Endodermal cell (in vitro differentiated cells): Measurements from ENCODE around the gene NUP153. TPM values are rescaled to one million over a fixed set of nuclear protein-coding genes. Genes with fewer than 3 reads are reported as not detected.

Experiments used
- DNase-seq: peaks from one replicate; pipeline ENCODE4 v3.0.0-alpha.2; 2017
- H3K27ac ChIP-seq: 2 replicates; pipeline ENCODE4 v1.5.1; 2013; ENCODE audit warnings: mild to moderate bottlenecking, low read depth, low read length, moderate library complexity
- H3K27me3 ChIP-seq: 2 replicates; pipeline ENCODE4 v1.6.1; 2013; ENCODE audit warnings: mild to moderate bottlenecking, low read length, moderate library complexity; ENCODE audit not compliant: insufficient read depth, control insufficient read depth, poor library complexity, severe bottlenecking
- H3K36me3 ChIP-seq: 2 replicates; pipeline ENCODE4 v1.7.0; 2013; ENCODE audit warnings: mild to moderate bottlenecking, low read length, moderate library complexity; ENCODE audit not compliant: control insufficient read depth, insufficient read depth
- H3K4me1 ChIP-seq: one replicate; pipeline ENCODE4 v1.7.0; 2013; ENCODE audit warnings: low read length; ENCODE audit not compliant: control insufficient read depth, insufficient read depth
- H3K4me3 ChIP-seq: 2 replicates; pipeline ENCODE4 v1.5.1; 2013; ENCODE audit warnings: mild to moderate bottlenecking, low read length, moderate library complexity
- H3K9ac ChIP-seq: 2 replicates; pipeline ENCODE4 v1.6.1; 2013; ENCODE audit warnings: mild to moderate bottlenecking, low read length, moderate library complexity; ENCODE audit not compliant: poor library complexity, severe bottlenecking; ENCODE audit errors: extremely low read depth
- H3K9me3 ChIP-seq: 2 replicates; pipeline ENCODE4 v1.6.1; 2013; ENCODE audit warnings: mild to moderate bottlenecking, low read length, moderate library complexity; ENCODE audit not compliant: control insufficient read depth
- H3K27ac Mint-ChIP-seq: 2 replicates; pipeline ENCODE4 v1.8.0; 2020; ENCODE audit warnings: mixed read lengths
- H3K27me3 Mint-ChIP-seq: 2 replicates; pipeline ENCODE4 v1.8.0; 2021; ENCODE audit warnings: mild to moderate bottlenecking, mixed read lengths; ENCODE audit not compliant: insufficient read depth
- H3K36me3 Mint-ChIP-seq: 2 replicates; pipeline ENCODE4 v1.8.0; 2020; ENCODE audit warnings: low read depth, mixed read lengths
- H3K4me1 Mint-ChIP-seq: 2 replicates; pipeline ENCODE4 v1.8.0; 2020; ENCODE audit warnings: mixed read lengths
- H3K4me3 Mint-ChIP-seq: 2 replicates; pipeline ENCODE4 v1.8.0; 2020; ENCODE audit warnings: mild to moderate bottlenecking, moderate library complexity, mixed read lengths
- H3K9me3 Mint-ChIP-seq: 2 replicates; pipeline ENCODE4 v1.8.0; 2020; ENCODE audit warnings: mild to moderate bottlenecking, mixed read lengths
- WGBS, 2 experiments: methylation state at CpG; one replicate each; pipeline versions ENCODE4 v1.1.5 to v1.1.7; 2013; ENCODE audit warnings: missing lambda C conversion rate in 2 of 2, mixed read lengths in 1 of 2; ENCODE audit not compliant: insufficient coverage in 1 of 2, insufficient read length in 1 of 2; 5-methylcytosine and 5-hydroxymethylcytosine counted together
- total RNA-seq, 2 donors: library from RNA; stranded (reverse); fragmentation: NEBNext Ultra II Directional in 1 of 2; extraction: Animal tissue kit (Norgen Biotek cat#: 25700) in 1 of 2; gene quantifications; 2 replicates in 1 of 2; 3 replicates in 1 of 2; pipeline ENCODE4 v1.2.1, GENCODE V29; 2021
- TF ChIP-seq, protein P1 (sequence below): fragments of 200-600 bp; sonication (generic); conservative IDR thresholded peaks from 2 replicates; pipeline ENCODE4 v1.5.0; 2021; ENCODE audit warnings: antibody characterized with exemption, mild to moderate bottlenecking

NUP153 gene
- total RNA-seq, 2 donors from 2014 or later: 58.9 to 69.6 TPM

GRCh38 chr6:17621003-17621402 lies 85.7 kb downstream of the NUP153 start:
- Mint-ChIP-seq H3K27me3 (no peaks in the 10 kb centered on the region), H3K4me3 (no peak overlapping the region), H3K27ac (peak overlapping the region; percentile 50), H3K36me3 (peaks cover 76% of the 10 kb centered on the region), H3K9me3 (no peaks in the 10 kb centered on the region), H3K4me1 (no peaks in the 10 kb centered on the region)
- TF ChIP-seq, protein P1, sequence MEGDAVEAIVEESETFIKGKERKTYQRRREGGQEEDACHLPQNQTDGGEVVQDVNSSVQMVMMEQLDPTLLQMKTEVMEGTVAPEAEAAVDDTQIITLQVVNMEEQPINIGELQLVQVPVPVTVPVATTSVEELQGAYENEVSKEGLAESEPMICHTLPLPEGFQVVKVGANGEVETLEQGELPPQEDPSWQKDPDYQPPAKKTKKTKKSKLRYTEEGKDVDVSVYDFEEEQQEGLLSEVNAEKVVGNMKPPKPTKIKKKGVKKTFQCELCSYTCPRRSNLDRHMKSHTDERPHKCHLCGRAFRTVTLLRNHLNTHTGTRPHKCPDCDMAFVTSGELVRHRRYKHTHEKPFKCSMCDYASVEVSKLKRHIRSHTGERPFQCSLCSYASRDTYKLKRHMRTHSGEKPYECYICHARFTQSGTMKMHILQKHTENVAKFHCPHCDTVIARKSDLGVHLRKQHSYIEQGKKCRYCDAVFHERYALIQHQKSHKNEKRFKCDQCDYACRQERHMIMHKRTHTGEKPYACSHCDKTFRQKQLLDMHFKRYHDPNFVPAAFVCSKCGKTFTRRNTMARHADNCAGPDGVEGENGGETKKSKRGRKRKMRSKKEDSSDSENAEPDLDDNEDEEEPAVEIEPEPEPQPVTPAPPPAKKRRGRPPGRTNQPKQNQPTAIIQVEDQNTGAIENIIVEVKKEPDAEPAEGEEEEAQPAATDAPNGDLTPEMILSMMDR: no peak
- no peaks in the 10 kb centered on the region for H3K27me3 ChIP-seq
- H3K9ac ChIP-seq: no peak overlapping the region
- H3K27ac ChIP-seq: no peak overlapping the region
- H3K4me1 ChIP-seq: no peaks in the 10 kb centered on the region
- H3K36me3 ChIP-seq: peaks cover 89% of the 10 kb centered on the region
- peaks cover 4% of the 10 kb centered on the region for H3K9me3 ChIP-seq
- 33 to 96% methylated on average over 1 to 2 of the region's 2 CpGs for WGBS, 2 experiments
- H3K4me3 ChIP-seq: no peak overlapping the region
- no peak for DNase-seq

GRCh38 chr6:17615794-17616193 lies 90.9 kb downstream of the NUP153 start:
- Mint-ChIP-seq H3K4me1 (no peaks in the 10 kb centered on the region), H3K27ac (no peak overlapping the region), H3K9me3 (no peaks in the 10 kb centered on the region), H3K36me3 (peaks cover 49% of the 10 kb centered on the region), H3K4me3 (no peak overlapping the region), H3K27me3 (no peaks in the 10 kb centered on the region)
- H3K4me1 ChIP-seq: no peaks in the 10 kb centered on the region
- H3K9ac ChIP-seq: no peak overlapping the region
- TF ChIP-seq, protein P1: no peak
- H3K9me3 ChIP-seq: no peaks in the 10 kb centered on the region
- no peak overlapping the region for H3K27ac ChIP-seq
- 99 to 100% methylated on average over 3 to 4 of the region's 4 CpGs for WGBS, 2 experiments
- H3K4me3 ChIP-seq: no peak overlapping the region
- no peak for DNase-seq
- H3K36me3 ChIP-seq: peaks cover 73% of the 10 kb centered on the region
- H3K27me3 ChIP-seq: no peaks in the 10 kb centered on the region

GRCh38 chr6:17612048-17612447 lies 94.7 kb downstream of the NUP153 start:
- no peak overlapping the region for H3K27ac ChIP-seq
- TF ChIP-seq, protein P1: no peak
- H3K4me3 Mint-ChIP-seq: no peak overlapping the region
- DNase-seq: no peak
- H3K36me3 Mint-ChIP-seq: peaks cover 30% of the 10 kb centered on the region
- no peak overlapping the region for H3K4me3 ChIP-seq
- no peaks in the 10 kb centered on the region for H3K4me1 Mint-ChIP-seq
- H3K27ac Mint-ChIP-seq: no peak overlapping the region
- no peaks in the 10 kb centered on the region for H3K4me1 ChIP-seq
- 94 to 100% methylated on average over 4 of the region's 4 CpGs for WGBS, 2 experiments
- H3K27me3 Mint-ChIP-seq: no peaks in the 10 kb centered on the region
- H3K36me3 ChIP-seq: peaks cover 74% of the 10 kb centered on the region
- no peaks in the 10 kb centered on the region for H3K9me3 Mint-ChIP-seq
- H3K9me3 ChIP-seq: no peaks in the 10 kb centered on the region
- no peaks in the 10 kb centered on the region for H3K27me3 ChIP-seq
- no peak overlapping the region for H3K9ac ChIP-seq
